OCI-LY7 (cell line): ENCODE measurements around the gene APOB. TPM values are rescaled to one million over a fixed set of nuclear protein-coding genes. Genes with fewer than 3 reads are reported as not detected.

Experiments used
- BruUV-seq: library from RNA; stranded (reverse); fragments of 400-500 nt; replicated peaks from 2 replicates; lab custom pipeline; 2021; lab: Mats Ljungman, UMichigan
- CTCF ChIA-PET: fragments of 300-600 bp; sonication (Branson Sonifier 250); formaldehyde crosslinking; loops from one replicate; lab custom pipeline; 2022; ENCODE audit warnings: antibody characterized with exemption; ENCODE audit not compliant: unreplicated experiment; lab: Charles Lee
- POLR2A ChIA-PET: fragments of 300-600 bp; sonication (Branson Sonifier 250); formaldehyde crosslinking; loops from one replicate; lab custom pipeline; 2022; ENCODE audit warnings: antibody characterized with exemption; lab: Charles Lee
- DNase-seq: peaks from one replicate; pipeline ENCODE4 v3.0.0-alpha.2; 2015; ENCODE audit warnings: low spot score
- H2AFZ ChIP-seq: fragments of 200-600 bp; sonication (generic), shearing (Covaris generic); 2 replicates; pipeline ENCODE4 v1.6.1; 2014; ENCODE audit warnings: mild to moderate bottlenecking, antibody characterized with exemption, low read length, moderate library complexity
- H3K27ac ChIP-seq: fragments of 200-600 bp; sonication (generic); 2 replicates; pipeline ENCODE4 v1.5.1; 2014; ENCODE audit warnings: mixed run types, low read depth, mild to moderate bottlenecking, moderate library complexity, low read length, inconsistent platforms; ENCODE audit not compliant: poor library complexity, severe bottlenecking
- H3K36me3 ChIP-seq: fragments of 200-600 bp; sonication (generic); 2 replicates; pipeline ENCODE4 v1.6.1; 2014; ENCODE audit warnings: mild to moderate bottlenecking, antibody characterized with exemption, low read length, moderate library complexity, mixed read lengths; ENCODE audit not compliant: insufficient read depth
- H3K4me1 ChIP-seq: fragments of 200-600 bp; sonication (generic); 2 replicates; pipeline ENCODE4 v1.5.1; 2014; ENCODE audit warnings: mild to moderate bottlenecking, low read length; ENCODE audit not compliant: insufficient read depth, poor library complexity, severe bottlenecking
- H3K4me2 ChIP-seq: fragments of 200-600 bp; sonication (generic); 2 replicates; pipeline ENCODE4 v1.6.1; 2014; ENCODE audit warnings: mild to moderate bottlenecking, low read length
- H3K4me3 ChIP-seq: fragments of 200-600 bp; sonication (generic); 2 replicates; pipeline ENCODE4 v1.5.1; 2014; ENCODE audit warnings: mild to moderate bottlenecking, low read depth, low read length; ENCODE audit not compliant: poor library complexity, severe bottlenecking
- H3K79me2 ChIP-seq: fragments of 200-600 bp; sonication (generic); 2 replicates; pipeline ENCODE4 v1.6.1; 2016; ENCODE audit warnings: low read depth, mild to moderate bottlenecking, low read length, moderate library complexity, mixed read lengths; ENCODE audit not compliant: insufficient read depth
- H3K9me2 ChIP-seq: fragments of 200-600 bp; sonication (generic); 2 replicates; pipeline ENCODE4 v1.6.1; 2016; ENCODE audit warnings: mild to moderate bottlenecking, low read length, mixed read lengths; ENCODE audit not compliant: insufficient read depth
- H3K9me3 ChIP-seq: fragments of 200-600 bp; sonication (generic); 2 replicates; pipeline ENCODE4 v1.6.1; 2014; ENCODE audit warnings: mild to moderate bottlenecking, mixed run types, low read length, mixed read lengths
- H4K20me1 ChIP-seq: fragments of 200-600 bp; sonication (generic); 2 replicates; pipeline ENCODE4 v1.6.1; 2014; ENCODE audit warnings: mild to moderate bottlenecking, antibody characterized with exemption, low read length, moderate library complexity, mixed read lengths; ENCODE audit not compliant: insufficient read depth
- EZH2phosphoT487 ChIP-seq: fragments of 200-600 bp; sonication (generic); IDR thresholded peaks from 2 replicates; pipeline ENCODE4 v1.6.1; 2018; ENCODE audit warnings: low read depth, borderline replicate concordance, mild to moderate bottlenecking, mixed run types, antibody characterized with exemption, low read length, moderate library complexity, mixed read lengths
- intact Hi-C: fragments of 100-400 bp; cut with micrococcal nuclease; formaldehyde crosslinking; loops from one replicate; pipeline ENCODE4 v1.10.0; 2022; ENCODE audit not compliant: unreplicated experiment
- total RNA-seq, 2 experiments: library from RNA; depleted of rRNA in 1 of 2; stranded (reverse); fragments of >200 nt in 1 of 2; shearing (Covaris generic) in 1 of 2; gene quantifications; 2 replicates each; pipeline ENCODE4 v1.2.3, GENCODE V29; 2014 to 2022
- TF ChIP-seq, protein P1 (sequence below): fragments of 200-600 bp; sonication (generic); conservative IDR thresholded peaks from 2 replicates; pipeline ENCODE4 v1.5.1; 2014; ENCODE audit warnings: mild to moderate bottlenecking, antibody characterized with exemption, low read length, moderate library complexity, mixed read lengths

APOB gene
- total RNA-seq, 2 experiments from 2014 or later: 0.03 TPM; not detected in 1

DNA sequence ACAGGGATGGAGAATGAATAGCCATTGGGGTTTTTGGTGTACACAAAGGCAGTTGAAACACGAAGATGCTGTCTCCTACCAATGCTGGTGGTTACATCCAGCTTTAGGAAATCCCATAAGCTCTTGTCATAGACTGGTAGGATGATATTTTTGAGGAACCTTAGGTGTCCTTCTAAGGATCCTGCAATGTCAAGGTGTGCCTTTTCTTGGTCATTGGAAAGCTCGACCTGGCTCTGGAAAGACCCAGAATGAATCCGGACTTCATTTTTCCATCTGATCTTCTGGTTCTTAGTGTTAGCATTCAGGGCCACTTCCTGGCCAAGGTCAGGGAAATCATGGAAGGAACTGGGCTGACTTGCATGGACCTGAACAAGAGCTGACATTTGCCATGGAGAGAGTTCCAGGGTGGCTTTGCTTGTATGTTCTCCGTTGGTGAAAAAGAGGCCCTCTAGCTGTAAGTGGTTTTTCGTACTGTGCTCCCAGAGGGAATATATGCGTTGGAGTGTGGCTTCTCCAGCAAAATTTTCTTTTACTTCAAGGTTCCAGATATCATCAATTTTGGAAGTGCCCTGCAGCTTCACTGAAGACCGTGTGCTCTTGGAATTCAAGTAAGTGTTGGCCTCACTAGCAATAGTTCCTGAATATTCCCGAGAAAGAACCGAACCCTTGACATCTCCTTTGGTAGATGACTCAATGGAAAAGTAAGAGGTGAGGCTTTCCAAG is 38.0 kb downstream of the APOB start:
- Histone ChIP-seq H3K9me2 (no peaks in the 10 kb centered on the region), H3K36me3 (no peaks in the 10 kb centered on the region), H4K20me1 (no peaks in the 10 kb centered on the region), H3K79me2 (no peaks in the 10 kb centered on the region), H3K9me3 (no peaks in the 10 kb centered on the region), H3K4me2 (no peak overlapping the region), H3K4me3 (no peak overlapping the region), H3K4me1 (no peaks in the 10 kb centered on the region), H3K27ac (no peak overlapping the region), H2AFZ (no peak overlapping the region)
- ChIA-PET CTCF (no interaction called here), POLR2A (interaction anchor here (0.6 to 1.3 kb wide), 3 partner anchors 13 to 334 kb away, joined by 3 to 5 read pairs (median 3); no protein-coding TSS in a partner anchor)
- TF ChIP-seq, protein P1, sequence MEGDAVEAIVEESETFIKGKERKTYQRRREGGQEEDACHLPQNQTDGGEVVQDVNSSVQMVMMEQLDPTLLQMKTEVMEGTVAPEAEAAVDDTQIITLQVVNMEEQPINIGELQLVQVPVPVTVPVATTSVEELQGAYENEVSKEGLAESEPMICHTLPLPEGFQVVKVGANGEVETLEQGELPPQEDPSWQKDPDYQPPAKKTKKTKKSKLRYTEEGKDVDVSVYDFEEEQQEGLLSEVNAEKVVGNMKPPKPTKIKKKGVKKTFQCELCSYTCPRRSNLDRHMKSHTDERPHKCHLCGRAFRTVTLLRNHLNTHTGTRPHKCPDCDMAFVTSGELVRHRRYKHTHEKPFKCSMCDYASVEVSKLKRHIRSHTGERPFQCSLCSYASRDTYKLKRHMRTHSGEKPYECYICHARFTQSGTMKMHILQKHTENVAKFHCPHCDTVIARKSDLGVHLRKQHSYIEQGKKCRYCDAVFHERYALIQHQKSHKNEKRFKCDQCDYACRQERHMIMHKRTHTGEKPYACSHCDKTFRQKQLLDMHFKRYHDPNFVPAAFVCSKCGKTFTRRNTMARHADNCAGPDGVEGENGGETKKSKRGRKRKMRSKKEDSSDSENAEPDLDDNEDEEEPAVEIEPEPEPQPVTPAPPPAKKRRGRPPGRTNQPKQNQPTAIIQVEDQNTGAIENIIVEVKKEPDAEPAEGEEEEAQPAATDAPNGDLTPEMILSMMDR: no peak
- no peak for TF ChIP-seq EZH2phosphoT487
- DNase-seq: no peak
- BruUV-seq: no TSS peak
- intact Hi-C loops: no loop called here

DNA sequence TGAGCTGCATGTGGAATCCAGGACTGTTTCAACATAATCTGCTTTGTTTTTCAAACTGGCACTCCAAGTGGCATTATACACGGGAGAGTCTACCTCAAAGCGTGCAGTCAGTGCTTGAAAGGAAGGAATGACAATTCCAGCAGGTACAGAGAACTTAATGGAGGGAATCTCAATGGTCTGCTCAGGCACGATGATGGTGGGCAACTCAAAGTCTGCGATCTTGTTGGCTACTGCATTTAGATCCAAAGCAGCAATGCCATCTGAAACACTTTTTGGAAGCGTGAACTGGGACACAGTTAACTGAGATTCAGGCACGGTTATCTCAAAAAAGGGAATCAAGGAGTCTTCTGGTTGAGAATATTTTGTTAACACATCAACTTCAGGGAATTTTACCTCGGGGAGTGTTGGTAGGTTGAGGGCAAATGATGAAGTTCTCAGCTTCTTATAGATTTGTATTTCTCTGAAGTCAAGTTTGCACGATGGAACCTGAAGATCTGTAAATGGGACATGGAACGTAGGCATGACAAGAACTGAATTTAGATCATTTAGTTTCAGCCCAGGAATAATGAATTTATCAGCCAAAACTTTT is 38.7 kb downstream of the APOB start:
- H4K20me1 ChIP-seq: no peaks in the 10 kb centered on the region
- ChIA-PET POLR2A (interaction anchor here (0.6 to 0.9 kb wide), 2 partner anchors 28 to 333 kb away, joined by 3 to 5 read pairs; no protein-coding TSS in a partner anchor), CTCF (no interaction called here)
- BruUV-seq: no TSS peak
- H3K79me2 ChIP-seq: no peaks in the 10 kb centered on the region
- no peaks in the 10 kb centered on the region for H3K36me3 ChIP-seq
- no peaks in the 10 kb centered on the region for H3K9me2 ChIP-seq
- intact Hi-C loops: no loop called here
- H3K9me3 ChIP-seq: no peaks in the 10 kb centered on the region
- no peak overlapping the region for H3K27ac ChIP-seq
- H3K4me1 ChIP-seq: no peaks in the 10 kb centered on the region
- no peak overlapping the region for H2AFZ ChIP-seq
- no peak overlapping the region for H3K4me2 ChIP-seq
- no peak overlapping the region for H3K4me3 ChIP-seq
- TF ChIP-seq, protein P1: no peak
- no peak for TF ChIP-seq EZH2phosphoT487
- DNase-seq: no peak

- Histone ChIP-seq H3K27ac (no peak overlapping the region), H3K9me3 (no peaks in the 10 kb centered on the region), H3K9me2 (no peaks in the 10 kb centered on the region), H3K79me2 (no peaks in the 10 kb centered on the region), H3K4me3 (no peak overlapping the region), H3K36me3 (no peaks in the 10 kb centered on the region), H3K4me2 (no peak overlapping the region), H4K20me1 (no peaks in the 10 kb centered on the region), H3K4me1 (no peaks in the 10 kb centered on the region), H2AFZ (no peak overlapping the region)
- no TSS peak for BruUV-seq
- no peak for DNase-seq
- intact Hi-C loops: no loop called here
- ChIA-PET POLR2A (interaction anchor here (0.7 kb wide), 1 partner anchor 256 kb away, joined by 3 read pairs; no protein-coding TSS in a partner anchor), CTCF (interaction anchor here (0.6 kb wide), 1 partner anchor 1265 kb away, joined by 3 read pairs; no protein-coding TSS in a partner anchor)
- no peak for TF ChIP-seq EZH2phosphoT487
- TF ChIP-seq, protein P1: no peak
Measured at GRCh38 chr2:21004181-21004572, 39.7 kb downstream of the APOB start.
